Islet of Langerhans (tissue), 1 donor: ENCODE results near the gene FCAMR.

Experiments used
- FAIRE-seq: peaks from one replicate; lab custom pipeline; 2011; peaks lifted over from hg19 to GRCh38; lab: Jason Lieb, UNC

Gene FCAMR

DNA sequence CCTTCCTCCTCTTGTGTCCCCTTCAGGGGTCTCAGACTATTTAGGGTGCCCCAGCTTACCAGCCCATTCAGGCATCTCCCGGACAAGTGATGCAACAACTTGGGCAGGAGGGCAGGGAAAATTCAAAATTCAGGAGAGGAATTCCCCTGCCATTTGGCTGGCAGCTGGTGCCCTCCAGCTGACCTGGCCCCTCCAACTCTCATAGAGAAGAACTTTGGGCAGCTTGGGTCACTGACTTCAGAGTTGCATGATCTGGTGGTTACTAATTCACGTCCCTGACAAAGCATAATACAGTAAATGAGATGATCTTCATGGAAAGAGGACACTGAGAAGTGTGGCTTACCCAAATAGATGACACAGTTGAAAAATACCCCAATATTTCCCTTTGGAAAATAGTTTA lies at the start of gene FCAMR:
FCAMR (minus strand) TSS at position 15 of the 400 bp plus-strand sequence. CDS start 335 bp downstream, outside the sequence.
- FAIRE-seq, result no peak

- no peak for FAIRE-seq
Observed at GRCh38 chr1:207019661-207020060, 49.4 kb upstream of the FCAMR start.

- no peak for FAIRE-seq
Observed at GRCh38 chr1:207019161-207019560, 48.9 kb upstream of the FCAMR start.

DNA sequence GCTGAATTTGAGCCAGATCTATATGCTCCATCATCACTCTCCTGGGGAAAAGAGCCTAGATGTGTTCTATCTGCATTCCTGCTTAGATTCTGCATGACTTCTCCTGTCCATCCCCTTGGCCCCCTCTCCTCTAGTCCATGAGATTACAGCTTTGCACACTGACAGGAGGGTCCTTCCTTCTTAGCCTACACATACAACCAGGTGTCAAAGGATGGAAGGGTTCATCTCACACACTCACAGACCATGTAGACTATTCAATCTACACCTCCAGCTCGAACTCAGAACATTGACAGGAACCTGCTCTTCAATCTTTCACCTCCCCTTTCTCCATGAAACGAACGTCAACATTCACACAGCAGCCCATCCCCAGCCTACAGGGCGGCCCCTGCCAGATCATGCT lies 48.4 kb upstream of the FCAMR start:
- FAIRE-seq, result no peak

GRCh38 chr1:207017615-207018559 lies 47.6 kb upstream of the FCAMR start:
- FAIRE-seq, result no peak

DNA sequence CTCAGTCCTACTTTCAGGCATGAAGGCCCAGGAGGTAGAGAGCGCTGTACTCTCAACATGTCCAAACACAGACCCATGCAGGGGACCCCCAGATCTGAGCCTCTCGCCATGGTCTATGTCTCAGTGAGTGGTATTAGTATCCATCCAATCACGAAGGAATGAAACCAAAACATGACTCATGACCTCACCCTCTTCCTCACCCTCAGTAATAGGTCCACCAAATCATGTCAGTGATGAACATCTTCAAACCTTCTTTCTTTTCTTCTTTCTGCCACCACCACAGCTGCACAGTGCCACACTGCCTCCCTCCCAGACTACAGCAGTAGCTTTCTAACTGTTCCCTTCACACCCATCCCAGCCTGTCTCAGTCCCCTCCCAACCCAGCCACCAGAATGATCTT lies 45.5 kb upstream of the FCAMR start:
- no peak for FAIRE-seq

DNA sequence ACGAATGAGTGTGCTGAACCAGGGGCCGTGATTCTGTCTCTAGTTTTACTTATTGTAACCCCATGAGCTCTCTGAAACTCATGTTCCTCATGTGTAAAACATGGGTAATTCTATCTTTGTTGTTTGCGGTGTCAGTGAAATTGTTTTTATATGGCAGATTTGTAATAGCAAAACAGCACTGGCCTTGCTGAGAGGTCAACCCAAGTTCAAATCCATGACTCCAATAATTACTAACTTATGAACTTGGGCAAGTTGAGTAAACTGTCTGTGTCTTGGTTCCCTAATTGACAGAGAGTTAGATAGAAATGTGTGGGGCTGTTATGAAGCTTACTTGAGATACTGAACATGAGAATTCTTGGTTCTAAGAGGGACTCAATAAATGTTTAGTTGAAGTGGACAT lies 44.5 kb upstream of the FCAMR start:
- no peak for FAIRE-seq

GRCh38 chr1:207013321-207014085 lies 43.2 kb upstream of the FCAMR start:
- no peak for FAIRE-seq

GRCh38 chr1:207010726-207011125 lies 40.5 kb upstream of the FCAMR start:
- no peak for FAIRE-seq

GRCh38 chr1:207009945-207010344 lies 39.7 kb upstream of the FCAMR start:
- no peak for FAIRE-seq

DNA sequence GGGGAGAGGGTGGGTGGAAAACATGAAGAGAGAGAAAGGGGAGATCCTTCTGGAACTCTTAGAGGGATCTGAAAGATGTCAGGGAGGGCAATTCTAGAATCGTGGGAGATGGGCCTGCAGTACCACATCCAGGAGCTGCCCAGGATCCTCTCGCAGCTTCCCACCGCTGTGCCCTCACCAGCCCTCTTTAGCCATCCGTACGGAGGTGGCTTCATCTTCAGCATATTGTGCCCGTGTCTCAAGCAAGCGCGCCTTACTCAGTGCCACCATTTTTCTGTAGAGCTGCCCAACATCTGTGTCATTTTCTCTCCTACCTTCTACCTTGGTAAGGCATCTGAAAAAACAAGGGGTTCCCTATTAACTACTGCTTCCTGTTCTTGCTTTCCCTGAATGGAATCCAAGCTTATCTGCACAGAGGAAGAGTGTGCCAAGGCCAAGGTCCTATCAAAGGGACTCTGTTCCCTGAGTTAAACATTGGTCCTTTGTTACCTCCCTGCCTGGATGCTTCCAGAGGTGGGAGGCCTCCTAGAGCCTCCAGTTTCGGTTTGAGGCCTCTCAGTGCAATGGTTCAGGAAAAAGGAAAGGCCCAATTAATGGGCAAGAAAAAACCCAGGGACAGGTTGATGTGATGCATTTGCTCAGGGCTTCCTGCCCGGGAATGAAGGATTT lies 39.1 kb upstream of the FCAMR start:
- FAIRE-seq, result no peak

- FAIRE-seq, result no peak
Observed at GRCh38 chr1:207007352-207008033, 37.2 kb upstream of the FCAMR start.

DNA sequence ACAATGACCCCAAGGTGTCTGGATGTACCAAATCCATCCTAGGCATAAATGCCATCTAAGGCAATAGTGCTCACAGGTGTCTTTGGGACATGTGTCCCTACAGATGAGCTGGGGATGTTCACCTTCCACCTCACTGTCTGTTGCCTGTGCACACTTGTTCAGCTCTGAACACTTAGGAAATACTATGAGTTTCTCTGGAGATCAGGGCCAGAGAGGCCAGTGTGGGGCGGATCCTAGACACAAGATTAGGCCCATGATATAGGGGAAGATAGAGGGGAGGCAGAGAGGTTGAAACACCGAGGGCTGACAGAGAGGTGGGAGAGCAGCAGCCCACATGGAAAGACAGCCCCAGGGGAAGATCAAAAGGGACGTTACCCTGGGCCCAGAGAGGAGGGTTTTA lies 36.7 kb upstream of the FCAMR start:
- no peak for FAIRE-seq

GRCh38 chr1:207006083-207006482 lies 35.8 kb upstream of the FCAMR start:
- no peak for FAIRE-seq

GRCh38 chr1:207004931-207005830 lies 34.9 kb upstream of the FCAMR start:
- FAIRE-seq, result no peak

DNA sequence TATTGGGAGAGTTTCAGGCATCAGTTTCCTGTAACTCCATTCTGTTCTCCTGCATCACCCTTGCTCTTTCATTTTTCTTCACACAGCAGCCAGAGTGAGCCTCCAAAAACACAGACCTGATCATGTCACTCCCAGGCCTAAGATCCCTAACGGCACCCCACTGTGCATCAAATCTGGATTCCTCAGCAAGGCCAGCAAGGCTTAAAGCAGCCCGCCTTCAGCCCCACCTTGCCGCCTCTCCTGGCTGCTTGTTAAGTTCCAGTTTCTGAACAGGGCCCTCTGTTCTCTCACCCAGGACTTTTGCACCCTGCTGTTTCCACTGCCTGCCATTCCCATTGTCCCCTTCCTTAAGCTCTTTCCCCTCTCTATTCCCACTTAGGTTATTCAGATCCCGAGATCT lies 33.0 kb upstream of the FCAMR start:
- FAIRE-seq, result no peak

GRCh38 chr1:207002724-207003146 lies 32.5 kb upstream of the FCAMR start:
- FAIRE-seq, result no peak

GRCh38 chr1:207001492-207002245 lies 31.4 kb upstream of the FCAMR start:
- no peak for FAIRE-seq

GRCh38 chr1:207000651-207001291 lies 30.5 kb upstream of the FCAMR start:
- FAIRE-seq, result no peak

DNA sequence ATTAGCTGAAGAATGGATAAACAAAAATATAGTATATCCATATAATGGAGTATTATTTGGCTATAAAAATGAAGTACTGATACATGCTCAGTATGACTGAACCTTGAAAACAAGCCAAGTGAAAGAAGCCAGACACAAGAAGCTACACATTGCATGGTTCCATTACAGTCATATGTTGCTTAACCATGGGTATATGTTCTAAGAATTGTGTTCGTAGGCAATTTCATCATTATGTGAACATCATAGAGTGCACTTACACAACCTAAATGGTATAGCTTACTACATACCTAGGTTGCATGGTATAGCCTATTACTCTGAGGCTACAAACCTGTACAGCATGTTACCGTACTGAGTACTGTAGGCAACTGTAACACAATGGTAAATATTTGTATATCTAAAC lies 28.6 kb upstream of the FCAMR start:
- FAIRE-seq, result no peak
